HG03196 (cell line): Measurements from ENCODE around the gene DYNC2I2.
"Not testable (repeated sequence)": the region's sequence is repeated elsewhere in the genome, so short reads cannot be mapped to it uniquely, and the experiment has no call there.

ENCODE experiments used
- ATAC-seq: cut with Tn5 transposase; IDR thresholded peaks from one replicate; pipeline ENCODE4 v1.9.1; 2021; ENCODE audit not compliant: unreplicated experiment

The DYNC2I2 gene

GRCh38 chr9:128656416-128657343 is at the start of gene DYNC2I2:
Gene DYNC2I2, minus strand, starts transcription at chr9:128656847. Its CDS starts 121 bp downstream, at chr9:128656726.
- peak; percentile 71 for ATAC-seq

- no peak for ATAC-seq
Observed at GRCh38 chr9:128706045-128706444, 49.4 kb upstream of the DYNC2I2 start.

- no peak for ATAC-seq
Observed at GRCh38 chr9:128705051-128705965, 48.7 kb upstream of the DYNC2I2 start.

GRCh38 chr9:128704356-128704670 is 47.7 kb upstream of the DYNC2I2 start:
- ATAC-seq = no peak

- no peak for ATAC-seq
Observed at GRCh38 chr9:128703616-128704355, 47.1 kb upstream of the DYNC2I2 start.

- ATAC-seq = no peak
Observed at GRCh38 chr9:128702949-128703615, 46.4 kb upstream of the DYNC2I2 start.

- peak; percentile 64 for ATAC-seq
Observed at GRCh38 chr9:128702445-128702948, 45.9 kb upstream of the DYNC2I2 start, which contains the start of gene PKN3. Gene PKN3, plus strand, starts transcription at chr9:128702503. Its CDS starts 413 bp downstream, at chr9:128702916.

GRCh38 chr9:128701227-128701854 is 44.7 kb upstream of the DYNC2I2 start:
- ATAC-seq = no peak

- ATAC-seq = not testable (repeated sequence)
Observed at GRCh38 chr9:128699096-128699795, 42.6 kb upstream of the DYNC2I2 start.

- ATAC-seq = no peak
Observed at GRCh38 chr9:128696923-128697707, 40.5 kb upstream of the DYNC2I2 start.

- no peak for ATAC-seq
Observed at GRCh38 chr9:128694344-128694743, 37.7 kb upstream of the DYNC2I2 start.

- not testable (repeated sequence) for ATAC-seq
Observed at GRCh38 chr9:128693738-128694137, 37.1 kb upstream of the DYNC2I2 start.

- no peak for ATAC-seq
Observed at GRCh38 chr9:128690684-128691034, 34.0 kb upstream of the DYNC2I2 start.

- ATAC-seq = no peak
Observed at GRCh38 chr9:128689820-128690683, 33.4 kb upstream of the DYNC2I2 start.

- peak; percentile 5 for ATAC-seq
Observed at GRCh38 chr9:128689293-128689774, 32.7 kb upstream of the DYNC2I2 start.

- ATAC-seq = peak; percentile 64
Observed at GRCh38 chr9:128688501-128689292, 32.0 kb upstream of the DYNC2I2 start, which contains the start of gene SET. Gene SET, plus strand, starts transcription at chr9:128689222. Its CDS starts 361 bp downstream, at chr9:128689583.
